Measurements from ENCODE around the gene VSIG2.

The VSIG2 gene

DNA sequence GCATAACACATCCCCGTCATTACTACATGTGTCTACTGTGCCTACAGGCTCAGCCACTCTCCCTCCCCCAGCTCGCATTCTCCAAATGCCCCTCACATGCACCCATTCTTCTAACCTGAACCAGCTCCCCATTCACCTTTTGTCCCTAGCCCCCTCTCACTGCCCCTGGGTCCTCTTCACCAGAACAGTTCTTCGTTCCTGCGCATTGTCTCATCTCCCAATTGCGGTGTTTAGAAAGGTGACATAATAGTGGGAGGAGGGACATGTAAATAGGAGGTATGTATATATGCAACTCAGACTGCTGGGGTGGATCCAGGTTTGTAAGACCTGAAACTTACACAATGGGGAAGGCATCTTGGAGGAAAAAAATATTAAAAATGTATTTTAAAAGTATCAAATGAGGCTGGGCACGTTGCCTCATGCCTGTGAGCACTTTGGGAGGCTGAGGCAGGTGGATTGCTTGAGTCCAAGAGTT, 4.7 kb upstream of the VSIG2 start (continued):
- TF ChIP-seq ZNF10 (tag by site-specific recombination; IDR thresholded peaks at IDR 0.05) = no peak
- TF ChIP-seq ZNF560 (tag by site-specific recombination; IDR thresholded peaks at IDR 0.05; ENCODE audit: borderline replicate concordance) = no peak
- TF ChIP-seq, protein P1, sequence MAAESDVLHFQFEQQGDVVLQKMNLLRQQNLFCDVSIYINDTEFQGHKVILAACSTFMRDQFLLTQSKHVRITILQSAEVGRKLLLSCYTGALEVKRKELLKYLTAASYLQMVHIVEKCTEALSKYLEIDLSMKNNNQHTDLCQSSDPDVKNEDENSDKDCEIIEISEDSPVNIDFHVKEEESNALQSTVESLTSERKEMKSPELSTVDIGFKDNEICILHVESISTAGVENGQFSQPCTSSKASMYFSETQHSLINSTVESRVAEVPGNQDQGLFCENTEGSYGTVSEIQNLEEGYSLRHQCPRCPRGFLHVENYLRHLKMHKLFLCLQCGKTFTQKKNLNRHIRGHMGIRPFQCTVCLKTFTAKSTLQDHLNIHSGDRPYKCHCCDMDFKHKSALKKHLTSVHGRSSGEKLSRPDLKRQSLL (tag by site-specific recombination; IDR thresholded peaks at IDR 0.05) = no peak
- no peak for TF ChIP-seq ZNF571 (tag by site-specific recombination; IDR thresholded peaks at IDR 0.05)
- TF ChIP-seq, protein P2, sequence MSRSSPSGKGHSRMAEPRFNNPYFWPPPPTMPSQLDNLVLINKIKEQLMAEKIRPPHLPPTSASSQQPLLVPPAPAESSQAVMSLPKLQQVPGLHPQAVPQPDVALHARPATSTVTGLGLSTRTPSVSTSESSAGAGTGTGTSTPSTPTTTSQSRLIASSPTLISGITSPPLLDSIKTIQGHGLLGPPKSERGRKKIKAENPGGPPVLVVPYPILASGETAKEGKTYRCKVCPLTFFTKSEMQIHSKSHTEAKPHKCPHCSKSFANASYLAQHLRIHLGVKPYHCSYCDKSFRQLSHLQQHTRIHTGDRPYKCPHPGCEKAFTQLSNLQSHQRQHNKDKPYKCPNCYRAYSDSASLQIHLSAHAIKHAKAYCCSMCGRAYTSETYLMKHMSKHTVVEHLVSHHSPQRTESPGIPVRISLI (tag by site-specific recombination; IDR thresholded peaks at IDR 0.05) = no peak

- POLR2A ChIA-PET = interaction anchor here (1.6 kb wide), 1 partner anchor 10 kb away, joined by 5 read pairs; no protein-coding TSS in a partner anchor
- H3K4me3 ChIP-seq (ENCODE audit: low read depth, low read length) = no peak overlapping the region
- CTCF ChIA-PET = interaction anchor here (0.7 to 1.8 kb wide), 6 partner anchors 10 to 87 kb away, joined by 3 to 7 read pairs (median 4); no protein-coding TSS in a partner anchor
Observed at GRCh38 chr11:124756033-124756752, 4.1 kb upstream of the VSIG2 start.

More at GRCh38 chr11:124756033-124756752, 4.1 kb upstream of the VSIG2 start:
- Histone ChIP-seq H3K27ac (ENCODE audit: extremely low read depth, low read depth, low read length) (no peak overlapping the region), H3K4me1 (ENCODE audit: control insufficient read depth, insufficient read depth, low read length) (no peaks in the 10 kb centered on the region), H3K9me3 (ENCODE audit: control insufficient read depth, insufficient read depth, low read depth, low read length) (no peaks in the 10 kb centered on the region), H3K36me3 (ENCODE audit: control insufficient read depth in 2 of 2, insufficient read depth in 1 of 2, low read length in 2 of 2) (no peaks in the 10 kb centered on the region)
- TF ChIP-seq ZNF214 (tag by site-specific recombination; IDR thresholded peaks at IDR 0.05; ENCODE audit: borderline replicate concordance) (no peak), ZNF423 (tag by site-specific recombination; IDR thresholded peaks at IDR 0.05) (no peak), KLF1 (tag by site-specific recombination; IDR thresholded peaks at IDR 0.05) (no peak), ZNF202 (tag by site-specific recombination; IDR thresholded peaks at IDR 0.05; ENCODE audit: borderline replicate concordance) (no peak), ZNF776 (tag by site-specific recombination; IDR thresholded peaks at IDR 0.05; ENCODE audit: borderline replicate concordance) (no peak), ZNF112 (tag by site-specific recombination; IDR thresholded peaks at IDR 0.05) (no peak), ZNF398 (tag by site-specific recombination; IDR thresholded peaks at IDR 0.05) (no peak), EGR2 (tag by site-specific recombination; IDR thresholded peaks at IDR 0.05; ENCODE audit: low read depth) (no peak), ZNF157 (tag by site-specific recombination; IDR thresholded peaks at IDR 0.05) (no peak), ZNF76 (tag by site-specific recombination; IDR thresholded peaks at IDR 0.05; ENCODE audit: borderline replicate concordance, low read depth) (no peak), ZSCAN16 (tag by site-specific recombination; IDR thresholded peaks at IDR 0.05) (no peak)
- TF ChIP-seq, protein P3, sequence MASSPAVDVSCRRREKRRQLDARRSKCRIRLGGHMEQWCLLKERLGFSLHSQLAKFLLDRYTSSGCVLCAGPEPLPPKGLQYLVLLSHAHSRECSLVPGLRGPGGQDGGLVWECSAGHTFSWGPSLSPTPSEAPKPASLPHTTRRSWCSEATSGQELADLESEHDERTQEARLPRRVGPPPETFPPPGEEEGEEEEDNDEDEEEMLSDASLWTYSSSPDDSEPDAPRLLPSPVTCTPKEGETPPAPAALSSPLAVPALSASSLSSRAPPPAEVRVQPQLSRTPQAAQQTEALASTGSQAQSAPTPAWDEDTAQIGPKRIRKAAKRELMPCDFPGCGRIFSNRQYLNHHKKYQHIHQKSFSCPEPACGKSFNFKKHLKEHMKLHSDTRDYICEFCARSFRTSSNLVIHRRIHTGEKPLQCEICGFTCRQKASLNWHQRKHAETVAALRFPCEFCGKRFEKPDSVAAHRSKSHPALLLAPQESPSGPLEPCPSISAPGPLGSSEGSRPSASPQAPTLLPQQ (tag by site-specific recombination; IDR thresholded peaks at IDR 0.05) = no peak
- TF ChIP-seq, protein P4, sequence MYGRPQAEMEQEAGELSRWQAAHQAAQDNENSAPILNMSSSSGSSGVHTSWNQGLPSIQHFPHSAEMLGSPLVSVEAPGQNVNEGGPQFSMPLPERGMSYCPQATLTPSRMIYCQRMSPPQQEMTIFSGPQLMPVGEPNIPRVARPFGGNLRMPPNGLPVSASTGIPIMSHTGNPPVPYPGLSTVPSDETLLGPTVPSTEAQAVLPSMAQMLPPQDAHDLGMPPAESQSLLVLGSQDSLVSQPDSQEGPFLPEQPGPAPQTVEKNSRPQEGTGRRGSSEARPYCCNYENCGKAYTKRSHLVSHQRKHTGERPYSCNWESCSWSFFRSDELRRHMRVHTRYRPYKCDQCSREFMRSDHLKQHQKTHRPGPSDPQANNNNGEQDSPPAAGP (tag by site-specific recombination; IDR thresholded peaks at IDR 0.05) = no peak
- TF ChIP-seq, protein P5, sequence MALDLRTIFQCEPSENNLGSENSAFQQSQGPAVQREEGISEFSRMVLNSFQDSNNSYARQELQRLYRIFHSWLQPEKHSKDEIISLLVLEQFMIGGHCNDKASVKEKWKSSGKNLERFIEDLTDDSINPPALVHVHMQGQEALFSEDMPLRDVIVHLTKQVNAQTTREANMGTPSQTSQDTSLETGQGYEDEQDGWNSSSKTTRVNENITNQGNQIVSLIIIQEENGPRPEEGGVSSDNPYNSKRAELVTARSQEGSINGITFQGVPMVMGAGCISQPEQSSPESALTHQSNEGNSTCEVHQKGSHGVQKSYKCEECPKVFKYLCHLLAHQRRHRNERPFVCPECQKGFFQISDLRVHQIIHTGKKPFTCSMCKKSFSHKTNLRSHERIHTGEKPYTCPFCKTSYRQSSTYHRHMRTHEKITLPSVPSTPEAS (tag by site-specific recombination; IDR thresholded peaks at IDR 0.05) = no peak
